NCI-H345 (cell line): ENCODE data around the gene CASP5.
A peak's percentile ranks its signal among the peaks of the same experiment; 100 is the strongest.
"Not testable (repeated sequence)": the region's sequence is repeated elsewhere in the genome, so short reads cannot be mapped to it uniquely, and the experiment has no call there.

Source experiments
- DNase-seq: peaks from one replicate; lab custom pipeline; 2025; lab: John Stamatoyannopoulos, UW

The CASP5 gene

GRCh38 chr11:105033781-105034180 is 10.8 kb upstream of the CASP5 start:
- DNase-seq, result peak; percentile 24

- no peak for DNase-seq
Measured at GRCh38 chr11:105033343-105033742, 10.4 kb upstream of the CASP5 start.

- no peak for DNase-seq
Measured at GRCh38 chr11:105032495-105032894, 9.5 kb upstream of the CASP5 start.

GRCh38 chr11:105027678-105028077 is 4.7 kb upstream of the CASP5 start:
- DNase-seq, result no peak

GRCh38 chr11:105024394-105024793 is 1.4 kb upstream of the CASP5 start:
- no peak for DNase-seq

GRCh38 chr11:105022527-105022926 is 441 bp downstream of the CASP5 start:
- no peak for DNase-seq

- no peak for DNase-seq
Measured at GRCh38 chr11:105007463-105007862, 15.5 kb downstream of the CASP5 start.

GRCh38 chr11:105005451-105005845 is 17.5 kb downstream of the CASP5 start:
- DNase-seq, result no peak

- DNase-seq, result no peak
Measured at GRCh38 chr11:105004021-105004420, 18.9 kb downstream of the CASP5 start.

GRCh38 chr11:105003151-105003550 is 19.8 kb downstream of the CASP5 start:
- no peak for DNase-seq

GRCh38 chr11:105000797-105001196 is 22.2 kb downstream of the CASP5 start:
- no peak for DNase-seq

GRCh38 chr11:105000167-105000566 is 22.8 kb downstream of the CASP5 start:
- DNase-seq, result no peak

- DNase-seq, result no peak
Measured at GRCh38 chr11:104999721-105000120, 23.2 kb downstream of the CASP5 start.

GRCh38 chr11:104997288-104997687 is 25.7 kb downstream of the CASP5 start:
- DNase-seq, result no peak

- DNase-seq, result peak; percentile 95
Measured at GRCh38 chr11:104995001-104995408, 28.0 kb downstream of the CASP5 start.

GRCh38 chr11:104992781-104993180 is 30.2 kb downstream of the CASP5 start:
- DNase-seq, result no peak

GRCh38 chr11:104991994-104992393 is 31.0 kb downstream of the CASP5 start:
- DNase-seq, result no peak

GRCh38 chr11:104984808-104985207 is 38.2 kb downstream of the CASP5 start:
- DNase-seq, result no peak

- DNase-seq, result no peak
Measured at GRCh38 chr11:104979839-104980238, 43.1 kb downstream of the CASP5 start.

- DNase-seq, result no peak
Measured at GRCh38 chr11:104973616-104974015, 49.4 kb downstream of the CASP5 start.

- DNase-seq, result not testable (repeated sequence)
Measured at GRCh38 chr11:104972924-104973323, 50.0 kb downstream of the CASP5 start.

GRCh38 chr11:104970756-104971155 is 52.2 kb downstream of the CASP5 start:
- no peak for DNase-seq

GRCh38 chr11:104968856-104969776 is 53.9 kb downstream of the CASP5 start:
- peak; percentile 51 for DNase-seq

GRCh38 chr11:104968355-104968855 is 54.6 kb downstream of the CASP5 start, which contains the start of gene CASP4:
CASP4 (minus strand) TSS chr11:104968574; CDS start chr11:104968525, 49 bp downstream.
- peak; percentile 34 for DNase-seq
